Activated naive CD8-positive, alpha-beta T cell treated with anti-CD3 and anti-CD28 coated beads, Interleukin-2, amount 10 ng/mL, durations not matched to agents 7 days and 5 days (primary cell): ENCODE results near the gene HNRNPR. TPM values are rescaled to one million over a fixed set of nuclear protein-coding genes. Genes with fewer than 3 reads are reported as not detected.
A peak's percentile ranks its signal among the peaks of the same experiment; 100 is the strongest.
"Not testable (repeated sequence)": the region's sequence is repeated elsewhere in the genome, so short reads cannot be mapped to it uniquely, and the experiment has no call there.

Source experiments
- ATAC-seq: fragments of 150-1000 bp; cut with Tn5 transposase; one replicate; pipeline ENCODE4 v1.10.0; 2021; ENCODE audit warnings: low read depth, moderate library complexity
- POLR2A ChIA-PET: fragments of 350-600 bp; sonication (Branson Sonifier 250); formaldehyde crosslinking; loops from one replicate; lab custom pipeline; 2021; ENCODE audit warnings: antibody characterized with exemption; lab: Charles Lee
- DNase-seq: peaks from one replicate; pipeline ENCODE4 v3.0.0; 2021
- H3K27ac Mint-ChIP-seq: one replicate; pipeline ENCODE4 v1.8.0; 2022; ENCODE audit warnings: mild to moderate bottlenecking, mixed read lengths
- H3K27me3 Mint-ChIP-seq: one replicate; pipeline ENCODE4 v1.8.0; 2022; ENCODE audit warnings: mild to moderate bottlenecking, moderate library complexity, mixed read lengths
- H3K36me3 Mint-ChIP-seq: one replicate; pipeline ENCODE4 v1.8.0; 2021; ENCODE audit warnings: mild to moderate bottlenecking, mixed read lengths
- H3K4me1 Mint-ChIP-seq: one replicate; pipeline ENCODE4 v1.8.0; 2021; ENCODE audit warnings: mixed read lengths
- H3K4me3 Mint-ChIP-seq: one replicate; pipeline ENCODE4 v1.8.0; 2022; ENCODE audit warnings: mild to moderate bottlenecking, moderate library complexity, mixed read lengths
- H3K9me3 Mint-ChIP-seq: one replicate; pipeline ENCODE4 v1.8.0; 2021; ENCODE audit warnings: mixed read lengths
- total RNA-seq, 2 experiments: library from RNA; stranded (reverse); gene quantifications; one replicate each; pipeline ENCODE4 v1.2.3, GENCODE V29; 2021

Gene HNRNPR
- total RNA-seq, 2 experiments from 2014 or later = 167 TPM

GRCh38 chr1:23376890-23377811, 33.1 kb upstream of the HNRNPR start:
- Mint-ChIP-seq H3K4me3 (no peak overlapping the region), H3K27ac (no peak overlapping the region), H3K4me1 (no peaks in the 10 kb centered on the region), H3K36me3 (peaks cover 2% of the 10 kb centered on the region), H3K9me3 (peaks cover 1% of the 10 kb centered on the region), H3K27me3 (no peaks in the 10 kb centered on the region)
- no peak for ATAC-seq
- POLR2A ChIA-PET = interaction anchor here (0.6 to 1.0 kb wide), 4 partner anchors 9 to 1086 kb away, joined by 3 to 5 read pairs (median 3); partner anchors contain the start of gene HNRNPR
- DNase-seq = no peak

GRCh38 chr1:23374079-23374735, 30.1 kb upstream of the HNRNPR start:
- H3K27me3 Mint-ChIP-seq, ATAC-seq, H3K4me1 Mint-ChIP-seq, DNase-seq, H3K27ac Mint-ChIP-seq, H3K4me3 Mint-ChIP-seq, H3K36me3 Mint-ChIP-seq, H3K9me3 Mint-ChIP-seq: not testable (repeated sequence)
- POLR2A ChIA-PET = interaction anchor here (0.7 kb wide), 1 partner anchor 18 kb away, joined by 3 read pairs; no protein-coding TSS in a partner anchor

- H3K4me3 Mint-ChIP-seq = no peak overlapping the region
- H3K9me3 Mint-ChIP-seq = peaks cover 1% of the 10 kb centered on the region
- no peak for ATAC-seq
- POLR2A ChIA-PET = no interaction called here
- H3K36me3 Mint-ChIP-seq = peaks cover 6% of the 10 kb centered on the region
- peaks cover 14% of the 10 kb centered on the region for H3K4me1 Mint-ChIP-seq
- no peaks in the 10 kb centered on the region for H3K27me3 Mint-ChIP-seq
- DNase-seq = no peak
- H3K27ac Mint-ChIP-seq = no peak overlapping the region
Observed at GRCh38 chr1:23371987-23372880, 28.1 kb upstream of the HNRNPR start.

GRCh38 chr1:23370709-23371584, 26.9 kb upstream of the HNRNPR start:
- POLR2A ChIA-PET = interaction anchor here (6.2 kb wide), 1 partner anchor 26 kb away, joined by 97 read pairs; the partner anchor contains the start of gene HNRNPR
- H3K36me3 Mint-ChIP-seq = peaks cover 17% of the 10 kb centered on the region
- H3K4me3 Mint-ChIP-seq = peak overlapping the region; percentile 97
- H3K27me3 Mint-ChIP-seq = no peaks in the 10 kb centered on the region
- peaks cover 2% of the 10 kb centered on the region for H3K9me3 Mint-ChIP-seq
- no peak for ATAC-seq
- H3K27ac Mint-ChIP-seq = no peak overlapping the region
- DNase-seq = no peak
- H3K4me1 Mint-ChIP-seq = peaks cover 23% of the 10 kb centered on the region

- H3K27me3 Mint-ChIP-seq = no peaks in the 10 kb centered on the region
- H3K4me3 Mint-ChIP-seq = peak overlapping the region; percentile 97
- H3K9me3 Mint-ChIP-seq = peaks cover 3% of the 10 kb centered on the region
- H3K36me3 Mint-ChIP-seq = peaks cover 21% of the 10 kb centered on the region
- DNase-seq (no peak), ATAC-seq (no peak)
- POLR2A ChIA-PET = interaction anchor here (6.2 kb wide), 1 partner anchor 25 kb away, joined by 97 read pairs; the partner anchor contains the start of gene HNRNPR
- no peak overlapping the region for H3K27ac Mint-ChIP-seq
- peaks cover 23% of the 10 kb centered on the region for H3K4me1 Mint-ChIP-seq
Observed at GRCh38 chr1:23370330-23370708, 26.2 kb upstream of the HNRNPR start.

- POLR2A ChIA-PET = interaction anchor here (6.2 kb wide), 1 partner anchor 24 kb away, joined by 97 read pairs; the partner anchor contains the start of gene HNRNPR
- peaks cover 27% of the 10 kb centered on the region for H3K36me3 Mint-ChIP-seq
- H3K9me3 Mint-ChIP-seq = peaks cover 4% of the 10 kb centered on the region
- ATAC-seq (no peak), DNase-seq (no peak)
- no peaks in the 10 kb centered on the region for H3K27me3 Mint-ChIP-seq
- H3K4me3 Mint-ChIP-seq = peak within 1 kb of the TSS; percentile 97
- peaks cover 23% of the 10 kb centered on the region for H3K4me1 Mint-ChIP-seq
- H3K27ac Mint-ChIP-seq = peak within 1 kb of the TSS; percentile 98
Observed at GRCh38 chr1:23369335-23370013, 25.4 kb upstream of the HNRNPR start, which contains the start of gene ZNF436. Gene ZNF436, minus strand, starts transcription at chr1:23369836. Its CDS starts 1,831 bp downstream, at chr1:23368005.

- Mint-ChIP-seq H3K36me3 (peaks cover 32% of the 10 kb centered on the region), H3K9me3 (peaks cover 4% of the 10 kb centered on the region), H3K27ac (peak overlapping the region; percentile 98), H3K4me3 (peak overlapping the region; percentile 97), H3K27me3 (no peaks in the 10 kb centered on the region), H3K4me1 (peaks cover 23% of the 10 kb centered on the region)
- POLR2A ChIA-PET = interaction anchor here (0.5 to 6.2 kb wide), 9 partner anchors 8 to 642 kb away, joined by 3 to 97 read pairs (median 3); partner anchors contain the start of genes HNRNPR and PNRC2
- DNase-seq (peak; percentile 91), ATAC-seq (peak; percentile 78)
Observed at GRCh38 chr1:23368562-23369334, 24.7 kb upstream of the HNRNPR start.

GRCh38 chr1:23367791-23368561, 23.9 kb upstream of the HNRNPR start:
- POLR2A ChIA-PET = interaction anchor here (0.5 to 6.2 kb wide), 12 partner anchors 9 to 643 kb away, joined by 3 to 97 read pairs (median 3); partner anchors contain the start of genes HNRNPR and PNRC2
- DNase-seq (peak; percentile 93), ATAC-seq (peak; percentile 92)
- Mint-ChIP-seq H3K4me1 (peaks cover 23% of the 10 kb centered on the region), H3K9me3 (peaks cover 5% of the 10 kb centered on the region), H3K36me3 (peaks cover 39% of the 10 kb centered on the region), H3K27me3 (no peaks in the 10 kb centered on the region), H3K27ac (peak overlapping the region; percentile 98), H3K4me3 (peak overlapping the region; percentile 97)

GRCh38 chr1:23367451-23367790, 23.3 kb upstream of the HNRNPR start:
- DNase-seq = no peak
- no peaks in the 10 kb centered on the region for H3K27me3 Mint-ChIP-seq
- H3K4me3 Mint-ChIP-seq = peak overlapping the region; percentile 97
- peaks cover 10% of the 10 kb centered on the region for H3K9me3 Mint-ChIP-seq
- peaks cover 23% of the 10 kb centered on the region for H3K4me1 Mint-ChIP-seq
- H3K36me3 Mint-ChIP-seq = peaks cover 44% of the 10 kb centered on the region
- H3K27ac Mint-ChIP-seq = peak overlapping the region; percentile 98
- no peak for ATAC-seq
- POLR2A ChIA-PET = interaction anchor here (0.6 to 6.2 kb wide), 7 partner anchors 10 to 367 kb away, joined by 3 to 97 read pairs (median 3); partner anchors contain the start of gene HNRNPR

GRCh38 chr1:23366598-23366997, 22.5 kb upstream of the HNRNPR start:
- ATAC-seq = no peak
- H3K4me3 Mint-ChIP-seq = peak overlapping the region; percentile 2
- H3K27ac Mint-ChIP-seq = no peak overlapping the region
- DNase-seq = no peak
- POLR2A ChIA-PET = interaction anchor here (6.2 kb wide), 1 partner anchor 21 kb away, joined by 97 read pairs; the partner anchor contains the start of gene HNRNPR
- peaks cover 52% of the 10 kb centered on the region for H3K36me3 Mint-ChIP-seq
- H3K9me3 Mint-ChIP-seq = peaks cover 16% of the 10 kb centered on the region
- H3K27me3 Mint-ChIP-seq = no peaks in the 10 kb centered on the region
- peaks cover 23% of the 10 kb centered on the region for H3K4me1 Mint-ChIP-seq
